Esophagus squamous epithelium (tissue), 4 donors: ENCODE measurements around the gene DNAJC17.

ENCODE experiments used
- CTCF ChIP-seq, 6 experiments: fragments of 450-650 bp in 4 of 6; fragments of 200-600 bp in 2 of 6; sonication (generic) in 2 of 6; IDR thresholded peaks; one replicate each; pipeline ENCODE4 v1.5.1; 2016 to 2019; ENCODE audit warnings: antibody characterized with exemption in 6 of 6, mild to moderate bottlenecking in 4 of 6, moderate library complexity in 4 of 6
- POLR2A ChIP-seq, 4 donors: fragments of 450-650 bp; IDR thresholded peaks; one replicate each; pipeline ENCODE4 v1.6.1; 2017; ENCODE audit warnings: antibody characterized with exemption in 4 of 4, mild to moderate bottlenecking in 4 of 4, moderate library complexity in 3 of 4

GRCh38 chr15:40852529-40852928 lies 45.3 kb upstream of the DNAJC17 start:
- TF ChIP-seq POLR2A (IDR thresholded peaks at IDR 0.05) = no peak
- no peak for TF ChIP-seq CTCF (IDR thresholded peaks at IDR 0.05)
